ENCODE results near the gene SMIM32.

Gene SMIM32

DNA sequence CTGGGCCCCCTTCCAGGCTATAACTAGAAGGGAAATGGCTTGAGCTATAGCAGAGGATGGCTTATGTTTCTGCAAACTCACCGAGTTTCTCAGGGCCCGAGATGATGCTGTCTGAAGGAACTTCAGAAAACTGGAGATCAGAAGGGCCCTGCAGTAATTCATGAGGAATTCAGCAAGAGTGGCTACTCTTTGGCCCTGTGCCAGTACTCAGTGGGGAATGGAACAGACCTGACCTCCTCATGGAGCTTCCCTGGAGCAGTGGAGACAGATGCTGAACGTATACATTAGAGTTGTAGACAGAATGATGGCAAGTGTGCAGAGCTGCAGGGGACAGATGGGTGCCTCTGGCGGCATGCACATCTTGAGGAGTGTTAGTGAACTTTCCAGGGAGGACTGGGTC, 17.3 kb upstream of the SMIM32 start:
- H3K9me3 ChIP-seq: no peaks in the 10 kb centered on the region
- TF ChIP-seq, protein P1, sequence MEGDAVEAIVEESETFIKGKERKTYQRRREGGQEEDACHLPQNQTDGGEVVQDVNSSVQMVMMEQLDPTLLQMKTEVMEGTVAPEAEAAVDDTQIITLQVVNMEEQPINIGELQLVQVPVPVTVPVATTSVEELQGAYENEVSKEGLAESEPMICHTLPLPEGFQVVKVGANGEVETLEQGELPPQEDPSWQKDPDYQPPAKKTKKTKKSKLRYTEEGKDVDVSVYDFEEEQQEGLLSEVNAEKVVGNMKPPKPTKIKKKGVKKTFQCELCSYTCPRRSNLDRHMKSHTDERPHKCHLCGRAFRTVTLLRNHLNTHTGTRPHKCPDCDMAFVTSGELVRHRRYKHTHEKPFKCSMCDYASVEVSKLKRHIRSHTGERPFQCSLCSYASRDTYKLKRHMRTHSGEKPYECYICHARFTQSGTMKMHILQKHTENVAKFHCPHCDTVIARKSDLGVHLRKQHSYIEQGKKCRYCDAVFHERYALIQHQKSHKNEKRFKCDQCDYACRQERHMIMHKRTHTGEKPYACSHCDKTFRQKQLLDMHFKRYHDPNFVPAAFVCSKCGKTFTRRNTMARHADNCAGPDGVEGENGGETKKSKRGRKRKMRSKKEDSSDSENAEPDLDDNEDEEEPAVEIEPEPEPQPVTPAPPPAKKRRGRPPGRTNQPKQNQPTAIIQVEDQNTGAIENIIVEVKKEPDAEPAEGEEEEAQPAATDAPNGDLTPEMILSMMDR (IDR thresholded peaks at IDR 0.05; ENCODE audit: low read depth, low read length): no peak
- H3K27me3 ChIP-seq: peaks cover 13% of the 10 kb centered on the region
- H3K36me3 ChIP-seq: no peaks in the 10 kb centered on the region
- no peaks in the 10 kb centered on the region for H3K4me1 ChIP-seq
- H3K4me3 ChIP-seq (ENCODE audit: low read depth, low read length): no peak overlapping the region
- no peak for DNase-seq

DNA sequence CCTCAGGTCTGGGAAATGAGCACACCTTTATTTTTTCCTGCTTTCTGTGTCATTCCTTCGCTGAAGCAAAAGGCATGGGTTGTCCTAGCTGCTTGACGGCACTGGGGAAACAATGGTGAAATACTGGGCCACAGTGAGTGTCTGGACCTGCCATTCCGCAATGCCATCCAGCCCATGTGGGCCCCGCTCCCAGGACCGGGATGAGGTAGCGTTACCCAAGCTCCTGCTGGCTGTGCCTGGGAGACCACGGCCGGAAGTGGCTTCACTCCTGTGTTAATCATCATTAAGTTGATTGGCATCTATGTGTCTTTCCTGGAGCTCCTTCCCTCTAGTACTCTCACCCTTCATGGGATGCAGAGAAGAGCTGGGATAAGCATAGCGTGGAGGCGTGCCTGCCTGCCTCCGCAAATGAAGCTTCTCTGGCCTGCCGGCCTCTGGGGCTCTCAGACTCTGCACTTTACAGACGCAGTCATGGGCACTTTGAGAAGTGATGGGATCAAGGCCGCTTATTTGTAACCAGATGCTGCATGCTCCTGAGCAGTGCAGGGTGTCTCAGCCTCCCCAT, 16.5 kb upstream of the SMIM32 start:
- Histone ChIP-seq H3K4me3 (ENCODE audit: low read depth, low read length) (no peak overlapping the region), H3K36me3 (no peaks in the 10 kb centered on the region), H3K27me3 (peaks cover 10% of the 10 kb centered on the region), H3K9me3 (no peaks in the 10 kb centered on the region), H3K4me1 (no peaks in the 10 kb centered on the region)
- DNase-seq: no peak
- TF ChIP-seq, protein P1 (IDR thresholded peaks at IDR 0.05; ENCODE audit: low read depth, low read length): no peak

DNA sequence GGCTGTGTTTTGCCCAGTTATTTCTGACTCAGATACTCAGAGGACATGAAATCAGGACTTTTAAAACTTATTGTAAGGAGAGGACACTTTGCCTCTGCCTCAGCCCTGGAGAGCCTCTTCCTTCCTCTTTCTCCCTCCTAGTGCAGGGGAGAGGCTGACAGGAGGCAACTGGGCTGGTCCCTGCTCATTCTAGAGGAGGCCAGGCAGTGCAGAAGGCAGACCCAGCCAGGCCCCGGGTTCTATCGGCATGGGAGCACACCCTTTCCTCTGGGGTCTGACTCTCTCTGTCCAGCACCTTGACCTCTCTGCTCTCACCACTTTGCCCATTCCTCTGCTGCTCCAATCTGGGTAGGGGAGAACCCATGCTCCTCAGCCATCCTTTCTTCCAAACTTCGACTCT, 16.0 kb upstream of the SMIM32 start:
- no peak for DNase-seq
- H3K27me3 ChIP-seq: peaks cover 10% of the 10 kb centered on the region

DNA sequence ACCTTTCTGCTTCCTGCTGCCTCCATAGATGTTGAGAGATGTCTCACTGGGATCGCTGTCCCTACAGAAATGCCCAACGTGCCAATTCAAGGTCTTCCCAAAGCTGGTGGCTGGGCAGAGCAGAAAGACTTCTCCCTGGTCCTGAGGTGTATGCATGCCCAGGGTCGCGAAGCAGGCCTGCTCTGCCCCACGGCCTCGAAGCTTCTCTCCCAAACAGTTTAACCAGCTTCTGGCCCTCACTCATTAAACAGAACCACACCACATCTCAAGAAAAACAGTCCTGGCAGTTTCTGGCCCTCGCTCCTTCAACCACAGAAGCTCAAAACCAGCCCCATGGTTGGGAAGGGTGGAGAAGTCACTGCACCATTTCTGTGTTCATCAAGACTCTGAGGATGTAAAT, 14.7 kb upstream of the SMIM32 start:
- Histone ChIP-seq H3K36me3 (no peaks in the 10 kb centered on the region), H3K4me3 (ENCODE audit: low read depth, low read length) (no peak overlapping the region), H3K4me1 (no peaks in the 10 kb centered on the region), H3K27me3 (no peaks in the 10 kb centered on the region), H3K9me3 (no peaks in the 10 kb centered on the region)
- DNase-seq: no peak
- TF ChIP-seq, protein P1 (IDR thresholded peaks at IDR 0.05; ENCODE audit: low read depth, low read length): no peak

More for the DNA sequence above, 16.0 kb upstream of the SMIM32 start:
- TF ChIP-seq, protein P1 (IDR thresholded peaks at IDR 0.05; ENCODE audit: low read depth, low read length): no peak
- H3K9me3 ChIP-seq: no peaks in the 10 kb centered on the region
- H3K4me1 ChIP-seq: no peaks in the 10 kb centered on the region
- H3K4me3 ChIP-seq (ENCODE audit: low read depth, low read length): no peak overlapping the region
- H3K36me3 ChIP-seq: no peaks in the 10 kb centered on the region

DNA sequence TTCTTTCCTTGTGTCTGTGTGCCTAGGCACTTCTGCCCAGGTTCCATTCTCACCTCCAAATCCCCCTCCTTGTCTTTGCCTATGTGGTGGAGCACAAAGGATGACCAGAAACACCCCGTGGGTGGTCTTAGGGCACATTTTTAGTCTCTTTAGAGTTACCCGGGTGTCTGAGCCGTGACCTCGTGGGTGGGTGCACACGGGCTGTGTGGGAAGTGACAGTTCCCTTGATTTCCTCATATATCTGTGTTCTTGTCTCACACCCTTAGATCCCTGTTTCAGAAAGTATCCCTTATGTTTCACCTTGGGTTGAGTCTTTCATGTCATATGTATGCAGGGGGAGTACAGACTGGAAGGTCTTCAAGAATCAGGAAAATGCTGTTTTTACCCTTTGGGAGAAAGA, 13.4 kb upstream of the SMIM32 start:
- no peak for DNase-seq
- TF ChIP-seq, protein P1 (IDR thresholded peaks at IDR 0.05; ENCODE audit: low read depth, low read length): no peak
- H3K36me3 ChIP-seq: no peaks in the 10 kb centered on the region
- H3K4me3 ChIP-seq (ENCODE audit: low read depth, low read length): no peak overlapping the region
- H3K9me3 ChIP-seq: no peaks in the 10 kb centered on the region
- no peaks in the 10 kb centered on the region for H3K27me3 ChIP-seq
- H3K4me1 ChIP-seq: no peaks in the 10 kb centered on the region

DNA sequence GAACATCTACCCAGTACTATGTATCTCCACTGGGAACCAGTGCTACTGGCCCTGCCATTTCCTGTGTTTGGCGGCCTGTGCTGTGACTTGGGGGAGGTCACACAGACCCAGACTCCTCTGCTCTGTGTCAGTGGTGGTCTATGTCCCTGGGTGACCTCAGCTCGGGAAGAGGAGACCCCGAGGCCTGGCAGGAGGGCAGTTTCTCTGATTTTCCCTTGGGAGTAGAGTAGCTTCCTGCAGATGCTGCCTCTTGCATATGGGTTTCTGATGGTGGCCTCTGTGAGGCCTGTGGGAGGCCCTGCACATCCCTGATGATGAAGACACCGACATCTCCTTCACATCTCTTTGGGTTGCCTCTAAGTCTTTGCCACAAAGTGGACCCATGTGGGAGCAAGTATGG, 13.0 kb upstream of the SMIM32 start:
- no peak for DNase-seq
- no peaks in the 10 kb centered on the region for H3K36me3 ChIP-seq
- H3K9me3 ChIP-seq: no peaks in the 10 kb centered on the region
- no peak overlapping the region for H3K4me3 ChIP-seq (ENCODE audit: low read depth, low read length)
- H3K4me1 ChIP-seq: no peaks in the 10 kb centered on the region
- peaks cover 2% of the 10 kb centered on the region; the same call in 1 of the 2 replicates for H3K27me3 ChIP-seq
- TF ChIP-seq, protein P1 (IDR thresholded peaks at IDR 0.05; ENCODE audit: low read depth, low read length): no peak
